ENCODE data around the gene LRRC36.

The LRRC36 gene, protein sequence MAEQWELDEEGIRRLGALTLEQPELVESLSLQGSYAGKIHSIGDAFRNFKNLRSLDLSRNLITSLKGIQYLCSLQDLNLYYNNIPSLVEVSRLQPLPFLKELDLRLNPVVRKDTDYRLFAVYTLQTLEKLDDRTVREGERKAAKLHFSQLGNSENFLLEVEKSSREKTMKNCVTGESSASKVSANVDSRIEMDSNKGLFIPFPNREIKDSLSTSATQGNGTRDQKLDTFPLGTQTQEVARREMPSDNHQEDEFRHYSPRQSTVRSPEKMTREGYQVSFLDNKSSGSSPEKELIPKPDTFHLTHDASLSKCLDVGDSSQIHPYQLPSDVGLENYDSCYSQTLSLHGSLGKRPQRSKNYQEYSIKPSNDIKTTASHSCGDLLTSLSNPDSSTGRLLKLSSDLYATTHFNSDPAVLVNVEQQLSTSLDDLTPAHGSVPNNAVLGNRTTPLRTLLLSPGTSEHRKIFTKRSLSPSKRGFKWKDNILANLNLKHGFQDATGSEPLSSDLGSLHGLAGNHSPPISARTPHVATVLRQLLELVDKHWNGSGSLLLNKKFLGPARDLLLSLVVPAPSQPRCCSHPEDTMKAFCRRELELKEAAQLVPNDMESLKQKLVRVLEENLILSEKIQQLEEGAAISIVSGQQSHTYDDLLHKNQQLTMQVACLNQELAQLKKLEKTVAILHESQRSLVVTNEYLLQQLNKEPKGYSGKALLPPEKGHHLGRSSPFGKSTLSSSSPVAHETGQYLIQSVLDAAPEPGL

DNA sequence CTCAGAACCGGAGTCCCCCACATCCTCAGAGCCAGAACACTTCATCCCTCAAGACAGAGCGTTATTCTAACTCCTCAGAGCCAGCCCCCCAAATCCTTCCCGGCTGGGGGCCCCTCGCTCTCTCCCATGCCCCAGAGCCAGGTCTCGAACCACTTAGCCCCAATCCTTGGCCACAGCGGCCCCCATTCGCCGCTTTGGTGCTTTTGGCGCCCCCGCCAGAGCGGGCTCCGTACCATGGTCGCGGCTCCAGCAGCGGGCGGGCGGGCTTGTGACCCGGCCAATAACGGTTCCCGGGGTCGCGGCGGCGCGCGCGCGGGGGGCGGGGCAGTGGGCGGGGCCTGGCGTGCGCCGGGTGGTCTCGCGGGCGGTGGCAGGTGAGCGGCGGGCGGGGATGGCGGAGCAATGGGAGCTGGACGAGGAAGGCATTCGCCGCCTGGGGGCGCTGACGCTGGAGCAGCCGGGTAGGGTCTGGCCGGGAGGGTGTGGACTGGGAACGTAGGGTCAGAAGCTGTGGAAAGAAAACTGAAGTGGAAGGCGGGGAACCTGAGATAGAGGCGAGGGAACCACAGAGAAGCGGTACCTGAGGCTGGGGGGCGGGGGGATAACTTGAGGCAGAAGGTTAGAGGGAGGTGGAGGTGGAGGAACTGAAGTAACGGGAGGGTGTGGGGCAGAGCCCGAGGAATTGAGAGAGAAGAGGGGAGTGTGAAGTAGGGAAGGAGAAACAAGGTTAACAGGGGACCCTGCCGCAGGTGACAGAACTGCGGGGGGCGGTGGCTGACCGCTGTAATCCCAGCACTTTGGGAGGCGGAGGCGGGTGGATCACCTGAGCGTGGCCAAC, at the start of gene LRRC36, which contains the start of gene KCTD19:
Gene LRRC36, plus strand, starts transcription at position 344 of the 838 bp plus-strand sequence. Its CDS starts 48 bp downstream, at position 392.
Gene KCTD19, minus strand, starts transcription at position 270 of the 838 bp plus-strand sequence. Its CDS starts 34 bp downstream, at position 236.
- DNase-seq = peak; percentile 68

DNA sequence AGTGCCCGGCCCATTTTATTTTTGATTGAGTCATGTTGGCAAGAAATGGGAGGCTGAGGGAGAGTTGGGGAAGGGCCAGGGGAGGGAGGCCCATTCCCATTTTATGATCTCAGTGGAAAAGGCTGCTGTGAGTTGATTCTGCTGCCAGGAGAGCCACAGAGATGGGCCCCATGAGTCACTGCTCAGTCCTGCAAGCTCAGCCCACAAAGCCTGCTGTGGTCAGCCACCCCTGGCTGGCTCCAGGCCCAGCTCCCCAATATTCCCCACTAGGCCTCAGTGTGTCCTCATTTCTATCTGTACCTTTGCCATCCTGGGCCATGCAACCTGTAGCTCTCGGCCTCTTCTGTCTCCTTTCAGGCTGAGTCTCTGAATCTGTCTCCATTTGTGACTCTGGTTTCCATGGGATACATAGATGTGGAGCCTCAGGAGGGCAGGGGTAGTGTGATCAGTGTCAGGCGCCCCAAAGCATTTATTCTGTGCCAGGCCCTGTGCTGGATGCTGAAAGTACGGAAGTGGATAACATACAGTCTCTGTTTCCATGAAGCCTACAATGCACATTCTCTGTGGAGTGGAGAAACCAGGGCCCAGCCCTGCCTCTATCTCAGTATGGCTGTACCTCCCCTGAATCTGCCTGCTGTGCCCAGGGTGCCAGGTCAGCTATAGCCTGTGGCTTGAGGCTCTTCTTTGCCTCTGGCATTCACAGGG, 49.2 kb upstream of the LRRC36 start:
- peak; percentile 45 for DNase-seq

DNA sequence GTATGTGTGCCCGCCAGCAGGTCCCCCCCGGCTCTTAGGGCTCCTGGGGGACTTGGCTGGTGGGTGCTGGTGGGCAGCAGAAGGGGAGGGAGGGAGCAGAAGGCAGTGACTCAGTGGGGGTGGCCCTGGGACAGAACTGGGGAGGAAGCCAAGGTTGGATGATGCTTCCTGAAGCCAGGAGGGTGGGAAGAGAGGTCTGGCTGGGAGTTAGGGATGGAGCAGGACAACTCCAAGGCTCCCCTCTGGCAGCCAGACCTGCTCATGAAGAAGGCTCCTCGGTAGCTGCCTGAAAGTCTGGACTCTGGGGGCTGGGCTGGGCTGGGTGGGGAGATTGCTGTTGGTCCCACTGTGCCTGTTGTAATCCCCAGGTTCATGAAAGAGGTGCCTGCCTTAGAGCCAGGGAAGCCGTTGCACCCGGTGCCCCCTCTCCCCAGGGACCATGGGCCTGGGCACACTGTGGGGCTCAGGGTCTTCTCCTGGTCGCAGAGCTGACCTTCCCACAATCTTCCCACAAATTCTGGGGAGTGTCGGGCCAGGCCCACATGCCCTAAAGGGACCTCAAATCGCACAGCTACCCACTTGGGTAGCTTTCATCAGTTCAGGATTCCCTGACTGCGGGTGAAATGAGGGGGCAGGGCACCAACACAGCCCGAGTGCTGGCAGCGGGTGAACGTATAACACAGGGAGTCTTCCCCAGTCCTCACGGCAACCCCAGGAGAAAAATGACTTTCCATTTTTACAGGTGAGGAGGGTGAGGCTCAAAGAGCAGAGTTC, 48.4 kb upstream of the LRRC36 start:
- no peak for DNase-seq

DNA sequence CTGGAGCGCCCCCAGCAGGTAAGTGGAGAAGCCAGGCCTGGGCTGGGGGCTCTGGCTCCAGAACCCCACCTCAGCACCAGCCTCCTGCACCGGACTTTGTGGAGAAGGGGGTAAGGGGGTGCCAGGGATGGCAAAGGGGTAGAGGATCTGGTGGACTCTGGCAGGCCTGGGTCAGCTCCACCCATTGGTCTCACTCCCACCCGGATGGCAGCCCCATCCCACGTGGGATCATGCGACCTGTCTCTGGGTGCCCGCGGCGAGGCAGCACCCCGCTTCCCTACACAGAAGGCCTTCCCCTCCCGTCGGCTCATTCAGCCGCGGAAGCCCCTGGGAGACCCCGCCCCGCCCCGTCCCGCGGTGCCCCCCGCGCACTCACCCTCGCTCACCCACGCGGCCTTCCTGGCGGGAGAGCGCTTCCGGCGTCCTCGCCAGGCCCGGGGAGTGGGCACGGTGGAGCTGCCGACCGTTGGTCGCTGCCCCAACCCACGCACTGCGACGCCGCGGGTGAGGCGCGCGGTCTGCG, 47.8 kb upstream of the LRRC36 start:
- DNase-seq = peak; percentile 66

DNA sequence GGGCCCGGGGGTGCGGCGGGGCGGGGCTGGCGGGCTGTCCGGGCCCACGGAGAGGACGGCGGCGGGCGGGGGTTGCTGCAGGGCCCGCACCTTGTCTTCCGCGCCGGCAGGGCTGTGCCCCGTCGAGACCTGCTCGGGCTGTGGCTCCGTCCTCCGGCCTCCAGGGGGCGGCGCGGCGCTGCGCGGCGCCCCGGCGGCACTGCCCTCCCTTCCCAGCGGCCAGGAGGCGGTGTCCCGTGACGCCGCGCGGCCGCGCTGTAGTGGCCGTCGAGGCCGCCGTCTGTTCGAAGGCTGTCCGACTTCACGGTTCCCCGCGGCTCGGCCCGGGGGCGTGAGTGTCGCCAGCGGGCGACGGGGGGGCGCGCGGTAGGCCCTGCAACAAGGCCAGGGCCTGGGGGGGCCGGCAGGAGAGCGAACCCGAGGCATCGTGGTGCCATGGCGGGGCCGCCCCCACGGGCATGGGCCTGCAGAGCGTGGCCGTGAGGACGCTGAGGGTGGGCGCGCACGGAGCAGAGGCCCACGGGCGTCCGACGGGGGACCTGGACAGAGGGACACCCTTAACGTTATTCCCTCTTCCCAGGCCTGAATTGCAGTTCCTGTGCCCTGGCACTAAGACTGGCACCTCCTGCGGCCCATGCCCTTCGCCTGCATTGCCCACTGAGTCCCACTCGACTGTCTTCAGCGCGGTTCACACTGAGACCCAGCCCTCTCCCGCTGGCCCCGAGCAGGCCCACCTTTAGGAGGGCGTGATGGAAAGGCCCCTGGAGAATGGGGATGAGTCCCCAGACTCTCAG, 47.1 kb upstream of the LRRC36 start, which contains the start of gene PLEKHG4:
Gene PLEKHG4, plus strand, starts transcription at position 237 of the 794 bp plus-strand sequence. Its CDS starts 513 bp downstream, at position 750.
- DNase-seq = peak; percentile 92

DNA sequence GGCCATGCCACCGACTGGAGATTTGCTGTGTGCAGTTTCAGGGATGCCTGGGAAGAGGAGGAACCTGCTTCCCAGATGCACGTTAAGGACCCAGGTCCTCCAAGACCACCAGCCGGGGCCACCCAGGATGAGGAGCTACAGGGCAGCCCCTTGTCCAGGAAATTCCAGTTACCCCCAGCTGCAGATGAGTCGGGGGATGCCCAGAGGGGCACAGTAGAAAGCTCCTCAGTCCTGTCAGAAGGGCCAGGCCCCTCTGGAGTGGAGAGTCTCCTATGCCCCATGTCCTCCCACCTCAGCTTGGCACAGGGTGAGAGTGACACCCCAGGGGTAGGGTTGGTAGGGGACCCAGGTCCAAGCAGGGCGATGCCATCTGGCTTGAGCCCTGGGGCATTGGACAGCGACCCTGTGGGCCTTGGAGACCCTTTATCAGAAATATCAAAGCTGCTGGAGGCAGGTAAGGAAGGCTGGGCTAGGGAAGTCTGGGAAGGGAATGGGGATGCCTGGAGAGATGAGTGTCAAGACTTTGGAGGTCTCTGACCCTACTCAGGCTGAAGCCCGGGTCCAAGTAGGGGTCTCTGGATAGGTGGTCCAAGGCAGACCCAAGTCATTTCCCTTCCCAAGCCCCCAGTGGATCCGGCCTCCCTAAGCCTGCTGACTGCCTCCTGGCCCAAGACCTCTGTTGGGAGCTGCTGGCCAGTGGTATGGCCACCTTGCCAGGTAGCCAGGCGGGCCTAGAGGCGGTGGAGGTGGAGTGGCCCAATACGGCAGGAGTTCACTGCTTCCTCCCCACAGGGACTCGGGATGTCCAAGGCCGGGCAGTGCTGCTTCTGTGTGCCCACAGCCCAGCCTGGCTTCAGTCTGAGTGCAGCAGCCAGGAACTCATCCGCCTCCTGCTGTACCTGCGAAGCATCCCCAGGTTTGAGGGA, 46.3 kb upstream of the LRRC36 start:
- DNase-seq = no peak

DNA sequence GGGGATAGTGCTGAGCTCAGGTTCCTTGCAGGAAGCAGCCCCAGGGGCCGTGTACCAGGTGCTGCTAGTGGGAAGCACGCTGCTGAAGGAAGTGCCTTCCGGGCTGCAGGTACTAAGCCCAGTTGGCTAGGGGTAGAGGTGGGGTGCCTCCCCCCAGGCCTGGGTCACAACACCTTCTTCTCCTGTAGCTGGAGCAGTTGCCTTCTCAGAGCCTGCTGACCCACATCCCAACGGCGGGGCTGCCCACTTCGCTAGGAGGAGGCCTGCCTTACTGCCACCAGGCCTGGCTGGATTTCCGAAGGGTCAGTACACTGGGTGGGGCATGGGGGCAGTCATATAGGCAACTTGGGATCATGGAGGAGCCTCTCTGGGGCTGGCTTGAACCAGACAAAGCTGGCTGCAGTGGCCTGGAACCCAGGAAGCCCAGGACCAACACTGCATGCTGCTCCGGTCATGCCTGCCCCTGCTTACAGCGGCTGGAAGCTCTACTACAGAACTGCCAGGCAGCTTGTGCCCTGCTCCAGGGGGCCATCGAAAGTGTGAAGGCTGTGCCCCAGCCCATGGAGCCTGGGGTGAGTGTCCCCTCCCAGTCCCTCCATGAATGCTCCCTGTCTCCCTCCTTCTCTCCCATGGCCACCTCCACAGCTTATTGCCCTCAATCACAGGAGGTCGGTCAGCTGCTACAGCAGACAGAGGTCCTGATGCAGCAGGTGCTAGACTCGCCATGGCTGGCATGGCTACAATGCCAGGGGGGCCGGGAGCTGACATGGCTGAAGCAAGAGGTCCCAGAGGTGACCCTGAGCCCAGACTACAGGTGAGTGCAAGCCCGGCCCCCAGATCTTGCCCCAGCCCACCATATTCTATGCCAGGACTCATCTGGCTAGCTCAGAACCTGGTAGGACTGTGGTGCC, 44.8 kb upstream of the LRRC36 start:
- no peak for DNase-seq

DNA sequence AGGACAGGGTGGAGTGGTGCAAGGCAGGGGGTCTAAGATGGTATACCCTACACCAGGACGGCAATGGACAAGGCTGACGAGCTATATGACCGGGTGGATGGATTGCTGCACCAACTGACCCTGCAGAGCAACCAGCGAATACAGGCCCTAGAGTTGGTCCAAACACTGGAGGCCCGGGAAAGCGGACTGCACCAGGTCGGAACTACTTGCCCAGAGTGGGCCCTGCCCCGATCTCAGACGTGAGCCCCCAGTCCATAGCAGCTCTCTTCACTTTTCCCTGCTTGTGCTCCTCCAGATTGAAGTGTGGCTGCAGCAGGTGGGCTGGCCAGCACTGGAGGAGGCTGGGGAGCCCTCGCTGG, 44.2 kb upstream of the LRRC36 start:
- DNase-seq = no peak

DNA sequence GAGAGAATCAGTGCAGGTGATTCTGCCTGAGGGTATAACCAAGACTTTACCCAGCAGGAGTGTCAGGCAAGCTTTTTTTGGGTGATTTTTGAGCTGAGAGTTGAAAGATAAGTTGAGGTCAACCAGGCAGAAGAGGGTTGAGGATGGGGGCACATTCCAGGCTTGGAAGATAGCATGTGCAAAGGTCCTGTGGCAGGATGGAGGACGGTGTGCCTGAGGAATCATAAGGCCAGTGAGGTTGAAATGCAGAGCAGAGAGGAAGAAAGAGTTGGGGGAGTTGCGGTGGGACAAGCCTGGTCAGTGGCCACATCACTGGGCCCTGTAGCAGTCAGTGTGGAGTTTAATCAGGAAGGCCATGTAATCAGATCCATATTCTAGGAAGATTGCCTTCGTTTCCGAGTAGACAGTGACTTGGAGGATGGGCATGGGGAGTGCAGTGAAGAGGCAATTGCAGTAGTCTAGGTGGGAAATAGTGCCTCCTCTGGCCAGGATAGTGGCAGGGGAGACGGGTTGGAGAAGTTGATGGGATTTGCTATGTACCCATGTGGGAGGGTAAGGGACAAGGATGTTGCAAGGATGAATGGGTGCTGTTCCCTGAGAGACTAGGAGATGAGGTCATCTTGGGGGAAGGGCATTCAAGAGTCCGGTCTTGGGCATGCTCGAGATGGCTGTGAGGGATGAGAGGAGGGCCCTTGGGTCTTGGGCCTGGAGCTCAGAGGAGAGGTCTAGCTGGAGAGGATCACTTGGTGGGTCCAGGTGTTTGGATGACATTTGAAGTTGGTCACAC, 43.4 kb upstream of the LRRC36 start:
- no peak for DNase-seq

DNA sequence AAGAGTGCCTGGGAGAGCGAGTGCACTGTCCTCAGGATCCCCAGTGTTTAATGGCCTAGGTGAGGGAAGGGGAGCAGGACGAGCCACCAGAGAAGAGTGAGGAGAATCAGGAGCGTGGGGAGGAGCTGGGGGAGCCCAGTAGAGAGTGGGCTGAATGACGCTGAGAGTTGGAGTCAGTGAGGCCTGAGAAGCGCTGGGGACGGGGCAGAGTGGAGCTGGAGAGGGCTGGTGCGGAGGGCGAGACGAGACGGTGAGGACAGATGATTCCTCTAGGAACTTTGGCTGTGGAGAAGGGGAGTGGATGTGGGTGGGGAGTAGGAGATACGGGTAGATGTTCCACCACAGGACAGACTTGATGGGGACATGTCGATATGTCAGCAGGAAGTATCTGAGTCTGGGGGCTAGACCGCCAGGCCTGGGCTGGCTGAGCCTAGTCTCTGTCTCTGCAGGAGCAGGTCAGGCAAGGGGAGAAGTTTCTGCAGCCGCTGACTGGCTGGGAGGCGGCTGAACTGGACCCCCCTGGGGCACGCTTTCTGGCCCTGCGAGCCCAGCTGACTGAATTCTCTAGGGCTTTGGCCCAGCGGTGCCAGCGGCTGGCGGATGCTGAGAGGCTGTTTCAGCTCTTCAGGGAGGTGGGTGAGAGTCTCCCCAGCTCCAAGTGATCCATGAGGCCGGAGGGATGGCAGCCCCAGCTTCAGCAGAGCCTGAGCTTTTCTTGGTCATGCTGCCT, 42.6 kb upstream of the LRRC36 start:
- DNase-seq = no peak

DNA sequence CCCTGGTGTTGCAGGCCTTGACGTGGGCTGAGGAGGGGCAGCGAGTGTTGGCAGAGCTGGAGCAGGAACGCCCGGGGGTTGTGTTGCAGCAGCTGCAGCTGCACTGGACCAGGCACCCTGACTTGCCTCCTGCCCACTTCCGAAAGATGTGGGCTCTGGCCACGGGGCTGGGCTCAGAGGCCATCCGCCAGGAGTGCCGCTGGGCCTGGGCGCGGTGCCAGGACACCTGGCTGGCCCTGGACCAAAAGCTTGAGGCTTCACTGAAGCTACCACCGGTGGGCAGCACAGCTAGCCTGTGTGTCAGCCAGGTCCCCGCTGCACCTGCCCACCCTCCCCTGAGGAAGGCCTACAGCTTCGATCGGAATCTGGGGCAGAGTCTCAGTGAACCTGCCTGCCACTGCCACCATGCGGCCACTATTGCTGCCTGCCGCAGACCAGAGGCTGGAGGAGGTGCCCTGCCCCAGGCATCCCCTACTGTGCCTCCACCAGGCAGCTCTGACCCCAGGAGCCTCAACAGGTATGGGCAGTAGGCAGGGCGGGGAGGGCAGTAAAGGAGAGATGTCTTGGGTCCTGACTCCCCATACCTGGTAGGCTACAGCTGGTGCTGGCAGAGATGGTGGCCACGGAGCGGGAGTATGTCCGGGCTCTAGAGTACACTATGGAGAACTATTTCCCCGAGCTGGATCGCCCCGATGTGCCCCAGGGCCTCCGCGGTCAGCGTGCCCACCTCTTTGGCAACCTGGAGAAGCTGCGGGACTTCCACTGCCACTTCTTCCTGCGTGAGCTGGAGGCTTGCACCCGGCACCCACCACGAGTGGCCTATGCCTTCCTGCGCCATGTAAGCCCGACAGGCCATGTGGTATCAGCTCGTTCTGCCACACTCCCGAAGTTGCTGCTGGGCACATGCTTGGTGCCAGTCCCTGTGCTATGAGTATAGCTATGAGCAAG, 41.6 kb upstream of the LRRC36 start:
- DNase-seq = no peak

DNA sequence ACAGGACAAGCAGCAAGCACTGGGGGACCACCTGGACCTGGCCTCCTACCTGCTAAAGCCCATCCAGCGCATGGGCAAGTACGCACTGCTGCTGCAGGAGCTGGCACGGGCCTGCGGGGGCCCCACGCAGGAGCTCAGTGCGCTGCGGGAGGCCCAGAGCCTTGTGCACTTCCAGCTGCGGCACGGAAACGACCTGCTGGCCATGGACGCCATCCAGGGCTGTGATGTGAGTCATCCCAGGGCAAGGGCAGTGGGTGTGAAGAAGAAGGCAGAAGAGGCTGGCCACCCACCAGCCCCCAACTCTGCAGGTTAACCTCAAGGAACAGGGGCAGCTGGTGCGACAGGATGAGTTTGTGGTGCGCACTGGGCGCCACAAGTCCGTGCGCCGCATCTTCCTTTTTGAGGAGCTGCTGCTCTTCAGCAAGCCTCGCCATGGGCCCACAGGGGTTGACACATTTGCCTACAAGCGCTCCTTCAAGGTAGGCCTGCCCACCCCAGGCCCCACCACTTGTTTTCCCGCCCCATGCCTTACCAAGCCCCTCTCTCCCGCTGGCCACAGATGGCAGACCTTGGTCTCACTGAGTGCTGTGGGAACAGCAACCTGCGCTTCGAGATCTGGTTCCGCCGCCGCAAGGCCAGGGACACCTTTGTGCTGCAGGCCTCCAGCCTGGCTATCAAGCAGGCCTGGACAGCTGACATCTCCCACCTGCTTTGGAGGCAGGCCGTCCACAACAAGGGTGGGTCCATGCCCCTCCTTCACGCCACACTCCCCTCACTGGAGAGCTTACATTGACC, 40.0 kb upstream of the LRRC36 start:
- DNase-seq = no peak

DNA sequence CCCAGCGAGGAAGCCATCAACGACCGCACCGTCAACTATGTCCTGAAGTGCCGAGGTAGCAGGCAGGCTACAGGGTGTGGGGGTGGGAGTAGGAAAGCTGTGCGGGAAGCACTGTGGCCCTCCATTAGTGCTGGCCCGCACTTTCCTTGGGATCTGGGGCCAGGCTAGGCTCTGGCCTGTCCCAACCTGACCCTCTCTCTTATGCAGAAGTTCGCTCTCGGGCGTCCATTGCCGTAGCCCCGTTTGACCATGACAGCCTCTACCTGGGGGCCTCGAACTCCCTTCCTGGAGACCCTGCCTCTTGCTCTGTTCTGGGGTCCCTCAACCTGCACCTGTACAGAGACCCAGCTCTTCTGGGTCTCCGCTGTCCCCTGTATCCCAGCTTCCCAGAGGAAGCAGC, 38.7 kb upstream of the LRRC36 start:
- DNase-seq = no peak

DNA sequence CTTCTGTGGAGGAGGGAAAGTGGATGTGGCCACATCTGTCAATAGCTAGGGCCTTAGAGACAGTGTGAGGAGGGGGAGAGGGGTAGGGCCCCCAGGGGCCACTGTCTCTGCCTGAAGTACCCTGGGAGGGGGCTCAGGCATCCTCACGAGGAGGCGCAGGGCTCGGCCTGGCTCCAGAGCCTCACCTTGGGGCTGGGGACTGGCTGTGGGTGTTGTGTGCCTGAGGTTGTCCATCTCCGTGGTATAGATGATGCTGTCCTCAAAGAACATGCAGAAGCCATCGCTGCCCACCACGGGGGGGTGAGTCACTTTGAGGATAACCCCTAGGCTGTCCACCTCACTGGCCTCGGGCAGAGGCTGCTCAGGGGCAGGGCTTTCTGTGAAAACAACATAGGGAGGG, 35.2 kb upstream of the LRRC36 start:
- DNase-seq = no peak

Measured in activated CD4-positive, alpha-beta T cell treated with anti-CD3 and anti-CD28 coated beads, Interleukin-10, Interleukin-2, amounts not matched to agents 100 ng/mL and 50 ng/mL, durations not matched to agents 16 hours and 8 hours (primary cell).